ENCODE results near the gene ERGIC1.

ERGIC1 gene

GRCh38 chr5:172859966-172860365, 25.9 kb downstream of the ERGIC1 start:
- H4K20me1 ChIP-seq (ENCODE audit: insufficient read depth, low read length), result peaks cover 70% of the 10 kb centered on the region
- TF ChIP-seq EZH2 (optimal IDR thresholded peaks at IDR 0.05; ENCODE audit: low read depth, low read length) (no peak), CTCF (IDR thresholded peaks at IDR 0.05; ENCODE audit: low read length) (no peak), EZH2phosphoT487 (IDR thresholded peaks at IDR 0.05; ENCODE audit: low read length) (no peak)
- no peaks in the 10 kb centered on the region for H3K4me1 ChIP-seq (ENCODE audit: low read length)
- no peak overlapping the region for H2AFZ ChIP-seq (ENCODE audit: low read length)
- H3K27me3 ChIP-seq (replicated peaks; ENCODE audit: insufficient read depth, low read length), result no peaks in the 10 kb centered on the region
- no peak overlapping the region for H3K4me2 ChIP-seq (ENCODE audit: low read depth, low read length)
- H3K9ac ChIP-seq (ENCODE audit: low read length), result no peak overlapping the region
- H3K27ac ChIP-seq (ENCODE audit: low read length), result no peak overlapping the region
- no peak overlapping the region for H3K4me3 ChIP-seq (ENCODE audit: low read length)
- H3K79me2 ChIP-seq (ENCODE audit: low read length), result peaks cover 99% of the 10 kb centered on the region
- no peak for DNase-seq
- no peaks in the 10 kb centered on the region for H3K36me3 ChIP-seq (replicated peaks; ENCODE audit: insufficient read depth, low read length)
- H3F3A ChIP-seq (ENCODE audit: insufficient read depth, low read length), result no peaks in the 10 kb centered on the region
- no peaks in the 10 kb centered on the region for H3K9me3 ChIP-seq (replicated peaks; ENCODE audit: insufficient read depth, low read length)
- no peaks in the 10 kb centered on the region for H3K9me2 ChIP-seq (replicated peaks; ENCODE audit: insufficient read depth, low read length)

- Histone ChIP-seq H3K9me2 (replicated peaks; ENCODE audit: insufficient read depth, low read length) (no peaks in the 10 kb centered on the region), H3K79me2 (ENCODE audit: low read length) (peaks cover 99% of the 10 kb centered on the region), H3K27me3 (replicated peaks; ENCODE audit: insufficient read depth, low read length) (no peaks in the 10 kb centered on the region), H3K36me3 (replicated peaks; ENCODE audit: insufficient read depth, low read length) (no peaks in the 10 kb centered on the region), H2AFZ (ENCODE audit: low read length) (no peak overlapping the region), H3K4me2 (ENCODE audit: low read depth, low read length) (no peak overlapping the region), H3K4me1 (ENCODE audit: low read length) (no peaks in the 10 kb centered on the region), H3K9me3 (replicated peaks; ENCODE audit: insufficient read depth, low read length) (no peaks in the 10 kb centered on the region), H3K27ac (ENCODE audit: low read length) (no peak overlapping the region), H4K20me1 (ENCODE audit: insufficient read depth, low read length) (peaks cover 62% of the 10 kb centered on the region), H3K4me3 (ENCODE audit: low read length) (no peak overlapping the region), H3K9ac (ENCODE audit: low read length) (no peak overlapping the region), H3F3A (ENCODE audit: insufficient read depth, low read length) (no peaks in the 10 kb centered on the region)
- TF ChIP-seq CTCF (IDR thresholded peaks at IDR 0.05; ENCODE audit: low read length) (no peak), EZH2 (optimal IDR thresholded peaks at IDR 0.05; ENCODE audit: low read depth, low read length) (no peak), EZH2phosphoT487 (IDR thresholded peaks at IDR 0.05; ENCODE audit: low read length) (no peak)
- no peak for DNase-seq
Measured at GRCh38 chr5:172860520-172861443, 26.7 kb downstream of the ERGIC1 start.

GRCh38 chr5:172861461-172861860, 27.4 kb downstream of the ERGIC1 start:
- no peak overlapping the region for H3K9ac ChIP-seq (ENCODE audit: low read length)
- H3K4me1 ChIP-seq (ENCODE audit: low read length), result no peaks in the 10 kb centered on the region
- H3K27me3 ChIP-seq (replicated peaks; ENCODE audit: insufficient read depth, low read length), result no peaks in the 10 kb centered on the region
- peaks cover 99% of the 10 kb centered on the region for H3K79me2 ChIP-seq (ENCODE audit: low read length)
- H3K36me3 ChIP-seq (replicated peaks; ENCODE audit: insufficient read depth, low read length), result no peaks in the 10 kb centered on the region
- no peak for TF ChIP-seq EZH2phosphoT487 (IDR thresholded peaks at IDR 0.05; ENCODE audit: low read length)
- no peak for TF ChIP-seq EZH2 (optimal IDR thresholded peaks at IDR 0.05; ENCODE audit: low read depth, low read length)
- no peak for TF ChIP-seq CTCF (IDR thresholded peaks at IDR 0.05; ENCODE audit: low read length)
- no peaks in the 10 kb centered on the region for H3K9me3 ChIP-seq (replicated peaks; ENCODE audit: insufficient read depth, low read length)
- no peak overlapping the region for H3K27ac ChIP-seq (ENCODE audit: low read length)
- no peak overlapping the region for H3K4me3 ChIP-seq (ENCODE audit: low read length)
- no peak overlapping the region for H3K4me2 ChIP-seq (ENCODE audit: low read depth, low read length)
- no peaks in the 10 kb centered on the region for H3F3A ChIP-seq (ENCODE audit: insufficient read depth, low read length)
- no peak overlapping the region for H2AFZ ChIP-seq (ENCODE audit: low read length)
- DNase-seq, result no peak
- H3K9me2 ChIP-seq (replicated peaks; ENCODE audit: insufficient read depth, low read length), result no peaks in the 10 kb centered on the region
- peaks cover 61% of the 10 kb centered on the region for H4K20me1 ChIP-seq (ENCODE audit: insufficient read depth, low read length)
